B cell (primary cell): Measurements from ENCODE around the gene SHC3. TPM values are rescaled to one million over a fixed set of nuclear protein-coding genes. Genes with fewer than 3 reads are reported as not detected.

ENCODE experiments used
- ATAC-seq: fragments of 200-7000 bp; cut with Tn5 transposase; one replicate; pipeline ENCODE4 v1.10.0; 2021; ENCODE audit warnings: low read depth, mild to moderate bottlenecking, moderate number of reproducible peaks, moderate library complexity
- CTCF ChIA-PET: fragments of 350-600 bp; sonication (Branson Sonifier 250); formaldehyde crosslinking; loops from one replicate; lab custom pipeline; 2021; ENCODE audit warnings: antibody characterized with exemption, inconsistent platforms; lab: Charles Lee
- POLR2A ChIA-PET: fragments of 350-600 bp; sonication (Branson Sonifier 250); formaldehyde crosslinking; loops from one replicate; lab custom pipeline; 2021; ENCODE audit warnings: antibody characterized with exemption; lab: Charles Lee
- DNase-seq: peaks from one replicate; pipeline ENCODE4 v3.0.0; 2013
- H2AFZ ChIP-seq: 2 replicates; pipeline ENCODE4 v1.6.1; 2012; ENCODE audit warnings: mild to moderate bottlenecking, low read depth, low read length; ENCODE audit not compliant: insufficient read depth, poor library complexity, severe bottlenecking
- H3K27ac ChIP-seq, 2 donors: 1 replicate in 1 of 2; 2 replicates in 1 of 2; pipeline ENCODE4 v1.5.1; 2012 to 2013; ENCODE audit warnings: low read length in 2 of 2, mild to moderate bottlenecking in 2 of 2, moderate library complexity in 1 of 2
- H3K27me3 ChIP-seq, 4 experiments: fragments of 200-600 bp in 1 of 4; sonication (generic) in 1 of 4; replicated peaks in 1 of 4; 1 replicate in 2 of 4; 2 replicates in 2 of 4; pipeline versions ENCODE4 v1.6.1 to v1.7.0; 2013 to 2016; ENCODE audit warnings: low read length in 3 of 4, mild to moderate bottlenecking in 2 of 4, mixed read lengths in 1 of 4, moderate library complexity in 1 of 4; ENCODE audit not compliant: insufficient read depth in 4 of 4, control insufficient read depth in 3 of 4; ENCODE audit errors: control extremely low read depth in 1 of 4
- H3K36me3 ChIP-seq, 2 experiments: replicated peaks in 1 of 2; 1 replicate in 1 of 2; 2 replicates in 1 of 2; pipeline versions ENCODE4 v1.6.1 to v1.7.1; 2013; ENCODE audit warnings: low read length in 1 of 2; ENCODE audit not compliant: insufficient read depth in 2 of 2, control insufficient read depth in 1 of 2; ENCODE audit errors: control extremely low read depth in 1 of 2, extremely low read depth in 1 of 2
- H3K4me1 ChIP-seq, 2 donors: fragments of 200-600 bp in 1 of 2; sonication (generic) in 1 of 2; 1 replicate in 1 of 2; 2 replicates in 1 of 2; pipeline versions ENCODE4 v1.5.1 to v1.6.1; 2013 to 2017; ENCODE audit warnings: low read length in 2 of 2; ENCODE audit not compliant: control insufficient read depth in 2 of 2, insufficient read depth in 2 of 2
- H3K4me2 ChIP-seq: replicated peaks from 2 replicates; pipeline ENCODE3; 2012; ENCODE audit warnings: mild to moderate bottlenecking, low read depth, low read length; ENCODE audit not compliant: poor library complexity, severe bottlenecking
- H3K4me3 ChIP-seq, 5 experiments: fragments of 200-600 bp in 1 of 5; sonication (generic) in 1 of 5; 1 replicate in 3 of 5; 2 replicates in 2 of 5; pipeline versions ENCODE4 v1.5.1 to v1.7.0; 2011 to 2016; ENCODE audit warnings: low read length in 4 of 5, mild to moderate bottlenecking in 4 of 5, low read depth in 2 of 5, control low read depth in 1 of 5, moderate library complexity in 1 of 5; ENCODE audit not compliant: insufficient read depth in 1 of 5; ENCODE audit errors: control extremely low read depth in 1 of 5, extremely low read depth in 1 of 5
- H3K79me2 ChIP-seq: fragments of 200-600 bp; sonication (generic); one replicate; pipeline ENCODE4 v1.6.0; 2016; ENCODE audit warnings: low read length; ENCODE audit not compliant: control insufficient read depth, insufficient read depth
- H3K9ac ChIP-seq: fragments of 200-600 bp; sonication (generic); 2 replicates; pipeline ENCODE4 v1.6.1; 2017; ENCODE audit warnings: mild to moderate bottlenecking, low read length, moderate library complexity
- H3K9me3 ChIP-seq, 3 donors: one replicate each; pipeline versions ENCODE4 v1.6.1 to v1.7.1; 2013; ENCODE audit warnings: low read length in 2 of 3; ENCODE audit not compliant: control insufficient read depth in 2 of 3, insufficient read depth in 1 of 3; ENCODE audit errors: control extremely low read depth in 1 of 3
- H4K20me1 ChIP-seq: 2 replicates; pipeline ENCODE4 v1.6.0; 2012; ENCODE audit warnings: mild to moderate bottlenecking, low read length; ENCODE audit not compliant: insufficient read depth, control insufficient read depth, poor library complexity, severe bottlenecking
- H3K27ac Mint-ChIP-seq: one replicate; pipeline ENCODE4 v1.8.0; 2021; ENCODE audit warnings: mixed read lengths
- H3K27me3 Mint-ChIP-seq: one replicate; pipeline ENCODE4 v1.8.0; 2021; ENCODE audit warnings: mixed read lengths
- H3K4me1 Mint-ChIP-seq: one replicate; pipeline ENCODE4 v1.8.0; 2021; ENCODE audit warnings: mixed read lengths
- H3K4me3 Mint-ChIP-seq: one replicate; pipeline ENCODE4 v1.8.0; 2021; ENCODE audit warnings: mixed read lengths
- H3K9me3 Mint-ChIP-seq: one replicate; pipeline ENCODE4 v1.8.0; 2022; ENCODE audit warnings: mixed read lengths; ENCODE audit not compliant: insufficient read depth
- CTCF ChIP-seq: fragments of 200-600 bp; IDR thresholded peaks from one replicate; pipeline ENCODE4 v1.8.0; 2022; ENCODE audit warnings: antibody characterized with exemption, mild to moderate bottlenecking
- EZH2 ChIP-seq: IDR thresholded peaks from 2 replicates; pipeline ENCODE4 v1.6.1; 2012; ENCODE audit warnings: borderline replicate concordance, low read depth, mild to moderate bottlenecking, moderate library complexity, low read length; ENCODE audit not compliant: insufficient read depth, poor library complexity, severe bottlenecking
- WGBS: methylation state at CpG from one replicate; pipeline ENCODE4 v1.1.5; 2013; ENCODE audit warnings: missing lambda C conversion rate; ENCODE audit not compliant: insufficient coverage; 5-methylcytosine and 5-hydroxymethylcytosine counted together
- intact Hi-C: fragments of 100-400 bp; cut with micrococcal nuclease; formaldehyde crosslinking; loops from one replicate; pipeline ENCODE4 v1.10.0; 2022
- polyA plus RNA-seq: library from polyadenylated mRNA; depleted of rRNA; stranded (reverse); fragments of >200 nt; gene quantifications from 2 replicates; pipeline ENCODE4 v1.2.3, GENCODE V29; 2012
- total RNA-seq, 2 donors: library from RNA; stranded (reverse); fragments of 120-200 nt in 1 of 2; gene quantifications; 1 replicate in 1 of 2; 2 replicates in 1 of 2; pipeline versions ENCODE4 v1.2.3 to v1.2.4, GENCODE V29; 2013 to 2022

SHC3 gene
- total and polyA plus RNA-seq, 2 donors (not counting 1 experiment from before 2014, with no cell fraction given) = 0.03 TPM; not detected in 1

- no peaks in the 10 kb centered on the region for H3K9me3 Mint-ChIP-seq
- Histone ChIP-seq H3K79me2 (no peaks in the 10 kb centered on the region), H3K27ac (no peak overlapping the region), H3K4me3 (no peak overlapping the region), H3K4me2 (no peak overlapping the region), H3K9me3 (peaks cover 0 to 7% (median 0%) of the 10 kb centered on the region in 3 donors), H3K4me1 (no peaks in the 10 kb centered on the region), H3K36me3 (no peaks in the 10 kb centered on the region), H3K9ac (no peak overlapping the region), H4K20me1 (no peaks in the 10 kb centered on the region), H3K27me3 (no peaks in the 10 kb centered on the region), H2AFZ (no peak overlapping the region)
- DNase-seq (no peak), ATAC-seq (no peak)
- ChIA-PET POLR2A (no interaction called here), CTCF (no interaction called here)
- no peak overlapping the region for H3K27ac Mint-ChIP-seq
- no peak overlapping the region for H3K4me3 Mint-ChIP-seq
- no peaks in the 10 kb centered on the region for H3K4me1 Mint-ChIP-seq
- WGBS = 95% methylated on average over 5 of the region's 8 CpGs
- peaks cover 2% of the 10 kb centered on the region for H3K27me3 Mint-ChIP-seq
- TF ChIP-seq CTCF (no peak), EZH2 (no peak)
- intact Hi-C loops = no loop called here
Measured at GRCh38 chr9:89021154-89021803, 157.3 kb downstream of the SHC3 start.

GRCh38 chr9:89020754-89021153 lies 157.9 kb downstream of the SHC3 start:
- intact Hi-C loops = no loop called here
- no peaks in the 10 kb centered on the region for H3K4me1 ChIP-seq
- ChIA-PET POLR2A (no interaction called here), CTCF (no interaction called here)
- peaks cover 0 to 7% (median 0%) of the 10 kb centered on the region in 3 donors for H3K9me3 ChIP-seq
- no peak overlapping the region for H2AFZ ChIP-seq
- no peaks in the 10 kb centered on the region for H4K20me1 ChIP-seq
- no peak overlapping the region for H3K4me2 ChIP-seq
- peaks cover under 1% of the 10 kb centered on the region for H3K27me3 Mint-ChIP-seq
- H3K27ac ChIP-seq = no peak overlapping the region
- no peaks in the 10 kb centered on the region for H3K27me3 ChIP-seq
- H3K27ac Mint-ChIP-seq = no peak overlapping the region
- no peak for TF ChIP-seq CTCF
- no peak for TF ChIP-seq EZH2
- H3K36me3 ChIP-seq = no peaks in the 10 kb centered on the region
- DNase-seq (no peak), ATAC-seq (no peak)
- H3K9ac ChIP-seq = no peak overlapping the region
- H3K79me2 ChIP-seq = no peaks in the 10 kb centered on the region
- H3K4me3 ChIP-seq = no peak overlapping the region
- no peaks in the 10 kb centered on the region for H3K4me1 Mint-ChIP-seq
- no peak overlapping the region for H3K4me3 Mint-ChIP-seq
- WGBS = 84% methylated on average over 4 of the region's 4 CpGs
- H3K9me3 Mint-ChIP-seq = no peaks in the 10 kb centered on the region
